ES-I3 (cell line): Measurements from ENCODE around the gene PRKCD.

ENCODE experiments used
- H3K36me3 ChIP-seq: 2 replicates; pipeline ENCODE4 v1.6.1; 2013; ENCODE audit warnings: mild to moderate bottlenecking, low read length, control low read depth, moderate library complexity; ENCODE audit not compliant: insufficient read depth
- H3K4me1 ChIP-seq: 2 replicates; pipeline ENCODE4 v1.6.1; 2013; ENCODE audit warnings: mild to moderate bottlenecking, control low read depth, low read length; ENCODE audit not compliant: insufficient read depth
- H3K9ac ChIP-seq: 2 replicates; pipeline ENCODE4 v1.6.1; 2013; ENCODE audit warnings: low read depth, mild to moderate bottlenecking, low read length, moderate library complexity
- H3K9me3 ChIP-seq: 2 replicates; pipeline ENCODE4 v1.6.1; 2013; ENCODE audit warnings: mild to moderate bottlenecking, low read length, moderate library complexity; ENCODE audit not compliant: control insufficient read depth, insufficient read depth

Gene PRKCD

GRCh38 chr3:53156368-53156834 is 4.6 kb upstream of the PRKCD start:
- peak overlapping the region; percentile 30; the same call in 1 of the 2 replicates for H3K9ac ChIP-seq
- H3K4me1 ChIP-seq = peaks cover 23% of the 10 kb centered on the region
- no peaks in the 10 kb centered on the region for H3K9me3 ChIP-seq
- H3K36me3 ChIP-seq = no peaks in the 10 kb centered on the region

GRCh38 chr3:53157974-53158580 is 2.9 kb upstream of the PRKCD start:
- no peaks in the 10 kb centered on the region for H3K36me3 ChIP-seq
- peaks cover 30% of the 10 kb centered on the region for H3K4me1 ChIP-seq
- H3K9me3 ChIP-seq = no peaks in the 10 kb centered on the region
- H3K9ac ChIP-seq = no peak overlapping the region

DNA sequence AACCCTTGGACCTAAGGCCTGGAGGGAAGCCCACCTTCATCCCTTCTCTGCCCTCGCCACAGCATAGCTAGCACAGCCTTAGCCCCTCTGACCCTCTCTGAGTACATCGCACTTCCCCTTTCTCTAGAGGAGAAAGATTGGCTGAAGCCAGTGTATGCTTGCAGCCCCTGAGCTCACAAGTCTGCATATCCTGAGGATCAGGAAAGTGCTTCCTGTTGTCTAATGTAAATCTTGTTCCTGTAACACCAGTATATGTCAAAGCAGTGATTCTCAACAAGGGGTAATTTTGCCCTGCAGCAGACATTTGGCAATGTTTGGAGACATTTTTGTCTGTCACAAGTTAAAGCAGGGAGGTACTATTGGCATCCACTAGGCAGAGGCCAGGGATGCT is 2.2 kb upstream of the PRKCD start:
- Histone ChIP-seq H3K9ac (no peak overlapping the region), H3K4me1 (peaks cover 36% of the 10 kb centered on the region)

GRCh38 chr3:53159156-53160060 is 1.6 kb upstream of the PRKCD start:
- no peak overlapping the region for H3K9ac ChIP-seq
- H3K4me1 ChIP-seq = peaks cover 36% of the 10 kb centered on the region
- no peaks in the 10 kb centered on the region for H3K9me3 ChIP-seq
- no peaks in the 10 kb centered on the region for H3K36me3 ChIP-seq

More for the DNA sequence above, 2.2 kb upstream of the PRKCD start:
- H3K36me3 ChIP-seq = no peaks in the 10 kb centered on the region
- no peaks in the 10 kb centered on the region for H3K9me3 ChIP-seq

DNA sequence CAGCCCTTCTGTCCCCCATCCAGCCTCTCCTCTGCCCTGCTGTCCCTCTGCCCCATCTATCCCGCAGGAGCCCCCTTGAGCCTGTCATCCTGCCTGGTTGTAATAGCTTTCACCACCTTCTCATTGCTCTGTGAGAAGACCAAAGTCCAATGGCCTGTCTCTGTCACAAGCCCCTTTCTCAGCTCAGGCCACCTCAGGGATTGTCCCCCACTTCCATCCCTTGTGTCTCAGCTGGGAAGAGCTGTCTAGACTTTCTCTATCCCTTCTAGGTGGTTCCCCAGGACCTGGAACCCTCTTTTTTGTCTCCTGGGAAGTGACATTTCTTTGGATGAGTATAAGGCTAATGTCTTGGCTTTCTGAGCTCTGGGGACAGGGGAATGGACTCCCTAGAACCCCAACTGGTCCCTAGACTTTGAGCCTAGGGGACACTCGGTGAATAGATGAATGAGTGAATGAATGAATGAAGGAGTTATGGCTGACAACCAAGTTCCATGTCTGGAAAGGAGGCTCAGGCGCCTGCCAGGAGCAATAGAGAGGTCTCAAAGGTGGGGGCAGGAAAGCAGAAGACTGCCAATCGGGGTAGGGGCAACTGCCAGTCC is 849 bp upstream of the PRKCD start:
- Histone ChIP-seq H3K36me3 (no peaks in the 10 kb centered on the region), H3K9me3 (no peaks in the 10 kb centered on the region), H3K9ac (peak overlapping the region; percentile 62; the same call in 1 of the 2 replicates), H3K4me1 (peaks cover 36% of the 10 kb centered on the region)

DNA sequence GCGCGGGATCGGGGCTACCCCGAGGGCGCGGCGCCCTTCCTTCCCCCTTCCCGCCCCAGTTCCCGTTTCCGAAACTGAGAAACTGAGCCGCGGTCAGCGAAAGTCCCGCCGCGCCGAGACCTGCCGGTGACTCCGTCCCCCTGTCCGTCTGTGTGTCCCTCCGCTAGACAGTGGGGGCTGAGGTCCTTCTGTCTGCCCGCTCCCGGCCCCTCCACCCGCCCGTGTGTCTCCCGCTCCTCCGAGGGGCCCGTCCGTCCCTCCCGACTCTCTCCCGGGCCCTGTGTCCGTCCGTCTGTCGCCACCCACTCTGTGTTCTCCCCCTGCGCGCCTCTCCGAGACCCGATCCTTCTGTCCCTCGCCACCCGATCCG is 426 bp downstream of the PRKCD start:
- H3K9ac ChIP-seq = peak overlapping the region; percentile 78
- no peaks in the 10 kb centered on the region for H3K9me3 ChIP-seq
- no peaks in the 10 kb centered on the region for H3K36me3 ChIP-seq
- peaks cover 36% of the 10 kb centered on the region for H3K4me1 ChIP-seq

DNA sequence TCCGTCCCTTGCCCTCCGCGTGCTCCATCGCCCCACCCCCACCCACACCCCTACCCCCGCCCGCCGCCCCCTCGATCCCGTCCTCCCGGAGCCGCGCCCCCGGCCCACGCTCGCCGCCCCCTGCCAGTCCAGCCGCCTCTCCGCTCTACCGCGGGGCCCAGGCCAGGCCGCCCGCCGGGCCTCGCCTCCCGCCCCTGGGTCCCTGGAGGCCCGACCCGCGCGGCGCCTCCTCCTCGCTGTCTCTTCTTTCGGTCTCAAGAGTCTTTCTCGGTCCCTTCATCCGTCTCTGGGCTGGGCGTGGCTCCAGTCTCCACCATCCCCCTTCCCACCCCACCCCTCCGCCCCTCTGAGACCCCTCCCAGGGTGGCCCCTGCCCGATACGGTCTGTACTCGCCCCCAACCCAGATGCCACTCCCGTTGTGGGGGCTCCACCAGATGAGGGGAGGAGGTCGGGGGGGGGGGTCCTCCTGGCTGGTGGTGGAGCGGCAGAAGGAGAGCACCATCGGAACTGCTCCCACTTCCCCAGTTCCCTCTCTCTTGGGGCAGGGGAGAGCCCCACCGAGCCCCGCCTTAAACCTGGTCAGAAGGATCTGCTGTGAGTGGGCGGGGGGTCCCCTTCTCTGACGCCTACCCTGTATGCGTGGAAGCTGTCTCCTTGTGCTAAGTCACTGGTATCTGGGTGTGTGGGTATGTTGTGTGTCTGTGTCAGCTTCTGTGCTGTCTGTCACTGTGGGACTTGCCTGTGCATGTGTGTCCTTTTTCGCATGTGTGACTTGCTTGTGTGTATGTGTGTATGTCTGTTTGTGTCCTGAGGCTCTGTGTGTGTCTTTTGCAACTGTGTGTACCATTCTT is 1.0 kb downstream of the PRKCD start:
- Histone ChIP-seq H3K9ac (peak overlapping the region; percentile 78), H3K4me1 (peaks cover 36% of the 10 kb centered on the region), H3K36me3 (no peaks in the 10 kb centered on the region), H3K9me3 (no peaks in the 10 kb centered on the region)

- H3K9me3 ChIP-seq = no peaks in the 10 kb centered on the region
- peak overlapping the region; percentile 35; the same call in 1 of the 2 replicates for H3K9ac ChIP-seq
- no peaks in the 10 kb centered on the region for H3K36me3 ChIP-seq
- peaks cover 40% of the 10 kb centered on the region for H3K4me1 ChIP-seq
These were observed 1.8 kb downstream of the PRKCD start for GRCh38 chr3:53162672-53163443.

DNA sequence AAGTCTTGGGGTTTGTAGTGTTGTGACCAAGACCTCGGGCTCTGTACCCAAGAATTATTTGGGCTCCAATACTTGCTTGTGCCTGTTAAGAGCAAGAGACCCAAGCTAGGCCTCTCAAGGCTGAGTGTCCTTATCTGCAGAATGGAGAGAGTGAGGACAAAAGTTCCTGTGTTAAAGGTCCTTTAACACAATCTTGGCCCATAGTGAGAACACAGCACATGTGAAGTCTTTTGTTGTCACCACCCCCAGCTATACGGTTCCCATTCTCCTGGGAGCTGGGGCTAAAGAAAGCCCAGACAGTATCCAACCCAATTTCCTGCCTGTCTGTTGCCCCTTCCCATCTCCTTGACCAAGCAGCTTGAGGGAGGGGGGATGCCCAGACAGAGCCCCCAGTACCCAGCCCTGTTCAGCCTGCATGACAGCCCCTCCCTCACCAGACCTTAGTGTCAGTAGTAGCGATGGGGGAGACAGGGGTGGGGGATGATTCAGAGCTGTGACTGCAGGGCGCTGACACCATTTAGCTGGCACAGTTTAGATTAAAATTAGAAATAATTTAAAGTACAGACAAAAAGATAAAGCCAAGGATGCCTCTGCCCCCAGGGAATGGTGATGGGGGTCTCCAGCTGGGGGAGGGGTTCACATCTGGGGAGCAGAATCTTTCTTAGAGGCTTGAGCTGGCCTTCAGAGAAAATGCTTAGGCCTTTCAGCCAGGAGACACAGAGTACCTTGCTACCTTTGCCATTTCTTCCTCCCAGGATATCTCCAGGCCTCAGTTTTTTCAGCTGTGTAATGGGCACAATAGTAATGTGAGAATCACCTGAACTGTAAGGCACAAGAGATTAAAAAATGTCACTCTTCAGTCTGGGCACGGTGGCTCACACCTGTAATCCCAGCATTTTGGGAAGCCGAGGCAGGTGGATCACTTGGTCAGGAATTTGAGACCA is 2.7 kb downstream of the PRKCD start:
- H3K9me3 ChIP-seq = no peaks in the 10 kb centered on the region
- no peaks in the 10 kb centered on the region for H3K36me3 ChIP-seq
- peaks cover 46% of the 10 kb centered on the region for H3K4me1 ChIP-seq
- H3K9ac ChIP-seq = no peak overlapping the region

DNA sequence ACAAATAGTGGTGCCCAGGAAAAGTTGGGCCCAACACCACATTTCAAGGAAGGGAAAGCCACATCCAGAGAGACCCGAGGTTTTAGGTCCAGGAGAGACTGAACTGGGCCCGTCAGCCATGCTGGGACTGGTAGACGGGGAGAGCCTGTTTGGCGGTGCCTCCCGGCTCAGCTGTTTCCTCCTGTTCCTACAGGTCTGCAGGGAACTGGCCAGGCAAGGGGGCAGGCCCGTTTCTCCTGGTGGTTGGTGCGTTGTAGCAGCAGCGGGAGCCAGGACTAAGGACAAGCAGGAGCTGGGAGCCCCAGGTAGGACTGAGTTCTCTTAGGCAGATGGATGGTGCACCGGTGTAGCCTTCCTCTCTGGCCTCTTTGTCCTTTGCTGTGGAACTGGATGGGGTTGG is 3.9 kb downstream of the PRKCD start:
- Histone ChIP-seq H3K9me3 (no peaks in the 10 kb centered on the region), H3K9ac (no peak overlapping the region), H3K4me1 (peaks cover 43% of the 10 kb centered on the region), H3K36me3 (no peaks in the 10 kb centered on the region)

DNA sequence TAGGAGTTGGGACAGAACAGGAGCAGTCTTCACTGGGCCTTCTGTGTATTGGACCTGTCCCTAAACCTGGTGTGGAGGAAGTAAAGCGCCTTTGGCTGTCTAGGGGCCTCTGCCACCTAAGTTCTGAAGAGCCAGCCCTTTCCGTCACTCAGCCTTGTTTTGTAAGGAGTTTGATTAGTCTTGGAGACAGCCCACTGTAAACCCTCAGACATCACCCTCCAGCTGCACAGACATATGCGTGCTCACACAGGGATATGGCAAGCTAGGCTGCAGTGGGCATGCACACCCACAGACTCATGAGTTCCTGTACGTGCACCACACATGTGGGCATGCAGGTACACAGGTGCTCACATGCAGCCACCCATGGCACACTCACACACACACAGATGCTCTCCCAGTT is 5.2 kb downstream of the PRKCD start:
- no peaks in the 10 kb centered on the region for H3K36me3 ChIP-seq
- peaks cover 49% of the 10 kb centered on the region for H3K4me1 ChIP-seq
- no peak overlapping the region for H3K9ac ChIP-seq
- H3K9me3 ChIP-seq = no peaks in the 10 kb centered on the region

GRCh38 chr3:53166781-53167291 is 5.8 kb downstream of the PRKCD start:
- no peaks in the 10 kb centered on the region for H3K36me3 ChIP-seq
- H3K9me3 ChIP-seq = no peaks in the 10 kb centered on the region
- H3K9ac ChIP-seq = no peak overlapping the region
- peaks cover 55% of the 10 kb centered on the region for H3K4me1 ChIP-seq
